ENCODE data around the gene LIME1.

Gene LIME1

GRCh38 chr20:63736893-63737694 is 630 bp downstream of the LIME1 start:
- Histone ChIP-seq H3K9me3 (ENCODE audit: severe bottlenecking) (no peaks in the 10 kb centered on the region), H3K4me3 (ENCODE audit: low read depth, low read length) (no peak overlapping the region), H3K27ac (no peak overlapping the region), H3K36me3 (peaks cover 35% of the 10 kb centered on the region), H3K27me3 (ENCODE audit: insufficient read depth, low read depth, severe bottlenecking) (no peaks in the 10 kb centered on the region)
- DNase-seq, result no peak
- TF ChIP-seq, protein P1, sequence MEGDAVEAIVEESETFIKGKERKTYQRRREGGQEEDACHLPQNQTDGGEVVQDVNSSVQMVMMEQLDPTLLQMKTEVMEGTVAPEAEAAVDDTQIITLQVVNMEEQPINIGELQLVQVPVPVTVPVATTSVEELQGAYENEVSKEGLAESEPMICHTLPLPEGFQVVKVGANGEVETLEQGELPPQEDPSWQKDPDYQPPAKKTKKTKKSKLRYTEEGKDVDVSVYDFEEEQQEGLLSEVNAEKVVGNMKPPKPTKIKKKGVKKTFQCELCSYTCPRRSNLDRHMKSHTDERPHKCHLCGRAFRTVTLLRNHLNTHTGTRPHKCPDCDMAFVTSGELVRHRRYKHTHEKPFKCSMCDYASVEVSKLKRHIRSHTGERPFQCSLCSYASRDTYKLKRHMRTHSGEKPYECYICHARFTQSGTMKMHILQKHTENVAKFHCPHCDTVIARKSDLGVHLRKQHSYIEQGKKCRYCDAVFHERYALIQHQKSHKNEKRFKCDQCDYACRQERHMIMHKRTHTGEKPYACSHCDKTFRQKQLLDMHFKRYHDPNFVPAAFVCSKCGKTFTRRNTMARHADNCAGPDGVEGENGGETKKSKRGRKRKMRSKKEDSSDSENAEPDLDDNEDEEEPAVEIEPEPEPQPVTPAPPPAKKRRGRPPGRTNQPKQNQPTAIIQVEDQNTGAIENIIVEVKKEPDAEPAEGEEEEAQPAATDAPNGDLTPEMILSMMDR (IDR thresholded peaks at IDR 0.05; ENCODE audit: low read depth, low read length), result no peak

DNA sequence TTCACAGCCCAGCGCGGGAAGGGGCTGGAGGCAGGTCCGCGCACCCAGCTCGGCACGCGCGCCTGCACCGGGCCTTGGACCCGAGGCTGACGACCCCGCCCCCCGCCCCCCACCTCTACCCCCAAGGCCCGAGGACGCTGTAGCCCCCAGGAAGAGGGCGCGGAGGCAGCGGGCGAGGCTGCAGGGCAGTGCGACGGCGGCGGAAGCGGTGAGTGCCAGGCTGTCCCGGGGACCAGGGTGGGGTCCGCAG is 1.2 kb downstream of the LIME1 start:
- no peak for DNase-seq
- H3K9me3 ChIP-seq (ENCODE audit: severe bottlenecking), result no peaks in the 10 kb centered on the region
- no peak overlapping the region for H3K27ac ChIP-seq
- H3K27me3 ChIP-seq (ENCODE audit: insufficient read depth, low read depth, severe bottlenecking), result no peaks in the 10 kb centered on the region
- TF ChIP-seq, protein P1 (IDR thresholded peaks at IDR 0.05; ENCODE audit: low read depth, low read length), result no peak
- no peak overlapping the region for H3K4me3 ChIP-seq (ENCODE audit: low read depth, low read length)
- peaks cover 36% of the 10 kb centered on the region for H3K36me3 ChIP-seq

DNA sequence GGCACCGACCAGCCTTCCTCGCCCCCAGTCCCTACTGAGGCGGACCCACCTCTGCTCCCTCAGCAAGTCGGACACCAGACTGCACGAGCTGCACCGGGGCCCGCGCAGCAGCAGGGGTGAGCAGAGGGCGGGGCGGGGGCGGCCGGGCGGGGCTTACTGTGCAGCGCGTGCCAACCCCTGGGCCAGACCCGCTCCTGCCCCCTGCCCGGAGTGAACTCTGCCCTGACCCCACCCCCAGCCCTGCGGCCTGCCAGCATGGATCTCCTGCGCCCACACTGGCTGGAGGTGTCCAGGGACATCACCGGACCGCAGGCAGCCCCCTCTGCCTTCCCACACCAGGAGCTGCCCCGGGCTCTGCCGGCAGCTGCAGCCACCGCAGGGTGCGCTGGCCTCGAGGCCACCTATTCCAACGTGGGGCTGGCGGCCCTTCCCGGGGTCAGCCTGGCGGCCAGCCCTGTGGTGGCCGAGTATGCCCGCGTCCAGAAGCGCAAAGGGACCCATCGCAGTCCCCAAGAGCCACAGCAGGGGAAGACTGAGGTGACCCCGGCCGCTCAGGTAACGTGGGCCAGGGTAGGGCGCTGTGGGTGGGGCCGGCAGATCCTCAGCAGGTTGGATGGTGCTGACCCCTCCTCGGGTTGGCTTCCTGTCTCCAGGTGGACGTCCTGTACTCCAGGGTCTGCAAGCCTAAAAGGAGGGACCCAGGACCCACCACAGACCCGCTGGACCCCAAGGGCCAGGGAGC is 1.7 kb downstream of the LIME1 start:
- DNase-seq, result no peak
- Histone ChIP-seq H3K9me3 (ENCODE audit: severe bottlenecking) (no peaks in the 10 kb centered on the region), H3K4me3 (ENCODE audit: low read depth, low read length) (no peak overlapping the region), H3K27me3 (ENCODE audit: insufficient read depth, low read depth, severe bottlenecking) (no peaks in the 10 kb centered on the region), H3K36me3 (peaks cover 37% of the 10 kb centered on the region), H3K27ac (no peak overlapping the region)
- TF ChIP-seq, protein P1 (IDR thresholded peaks at IDR 0.05; ENCODE audit: low read depth, low read length), result no peak

DNA sequence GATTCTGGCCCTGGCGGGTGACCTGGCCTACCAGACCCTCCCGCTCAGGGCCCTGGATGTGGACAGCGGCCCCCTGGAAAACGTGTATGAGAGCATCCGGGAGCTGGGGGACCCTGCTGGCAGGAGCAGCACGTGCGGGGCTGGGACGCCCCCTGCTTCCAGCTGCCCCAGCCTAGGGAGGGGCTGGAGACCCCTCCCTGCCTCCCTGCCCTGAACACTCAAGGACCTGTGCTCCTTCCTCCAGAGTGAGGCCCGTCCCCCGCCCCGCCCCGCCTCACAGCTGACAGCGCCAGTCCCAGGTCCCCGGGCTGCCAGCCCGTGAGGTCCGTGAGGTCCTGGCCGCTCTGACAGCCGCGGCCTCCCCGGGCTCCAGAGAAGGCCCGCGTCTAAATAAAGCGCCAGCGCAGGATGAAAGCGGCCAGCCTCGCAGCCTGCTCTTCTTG is 2.2 kb downstream of the LIME1 start:
- Histone ChIP-seq H3K9me3 (ENCODE audit: severe bottlenecking) (no peaks in the 10 kb centered on the region), H3K4me3 (ENCODE audit: low read depth, low read length) (peak overlapping the region; percentile 43), H3K27me3 (ENCODE audit: insufficient read depth, low read depth, severe bottlenecking) (no peaks in the 10 kb centered on the region), H3K36me3 (peaks cover 35% of the 10 kb centered on the region), H3K27ac (peak overlapping the region; percentile 59)
- peak; percentile 41 for DNase-seq
- TF ChIP-seq, protein P1 (IDR thresholded peaks at IDR 0.05; ENCODE audit: low read depth, low read length), result no peak

- Histone ChIP-seq H3K4me3 (ENCODE audit: low read depth, low read length) (peak within 1 kb of the TSS; percentile 69), H3K36me3 (peaks cover 30% of the 10 kb centered on the region), H3K27me3 (ENCODE audit: insufficient read depth, low read depth, severe bottlenecking) (no peaks in the 10 kb centered on the region), H3K9me3 (ENCODE audit: severe bottlenecking) (no peaks in the 10 kb centered on the region), H3K27ac (peak within 1 kb of the TSS; percentile 78)
- peak; percentile 47 for DNase-seq
- TF ChIP-seq, protein P1 (IDR thresholded peaks at IDR 0.05; ENCODE audit: low read depth, low read length), result no peak
Measured at GRCh38 chr20:63739130-63740069, 2.9 kb downstream of the LIME1 start, which contains the start of gene SLC2A4RG. SLC2A4RG (plus strand) TSS chr20:63739776; CDS start chr20:63739913, 137 bp downstream.
